ACC112 (cell line): Measurements from ENCODE around the gene SCP2.

Source experiments
- H2AFZ ChIP-seq: fragments of 200-600 bp; sonication (generic); one replicate; pipeline ENCODE4 v1.6.0; 2017; ENCODE audit warnings: antibody characterized with exemption, low read length; ENCODE audit not compliant: unreplicated experiment
- H3K27ac ChIP-seq: fragments of 200-600 bp; sonication (generic); 2 replicates; pipeline ENCODE4 v1.5.1; 2014; ENCODE audit warnings: low read depth, mild to moderate bottlenecking, antibody characterized with exemption, low read length, moderate library complexity
- H3K27me3 ChIP-seq: fragments of 200-600 bp; sonication (generic); 2 replicates; pipeline ENCODE4 v1.6.1; 2014; ENCODE audit warnings: mild to moderate bottlenecking, antibody characterized with exemption, low read length, moderate library complexity, mixed read lengths; ENCODE audit not compliant: insufficient read depth
- H3K36me3 ChIP-seq: fragments of 200-600 bp; sonication (generic); 2 replicates; pipeline ENCODE4 v1.6.1; 2016; ENCODE audit warnings: mild to moderate bottlenecking, antibody characterized with exemption, low read length, moderate library complexity, mixed read lengths; ENCODE audit not compliant: insufficient read depth
- H3K4me1 ChIP-seq: fragments of 200-600 bp; sonication (generic); one replicate; pipeline ENCODE4 v1.6.1; 2016; ENCODE audit warnings: low read length, mixed read lengths; ENCODE audit not compliant: insufficient read depth, unreplicated experiment, control insufficient read depth
- H3K4me3 ChIP-seq: fragments of 200-600 bp; sonication (generic); 2 replicates; pipeline ENCODE4 v1.5.1; 2014; ENCODE audit warnings: mild to moderate bottlenecking, low read depth, low read length
- H3K79me2 ChIP-seq: fragments of 200-600 bp; sonication (generic); one replicate; pipeline ENCODE4 v1.6.0; 2016; ENCODE audit warnings: low read length; ENCODE audit not compliant: control insufficient read depth, unreplicated experiment, insufficient read depth

SCP2 gene

DNA sequence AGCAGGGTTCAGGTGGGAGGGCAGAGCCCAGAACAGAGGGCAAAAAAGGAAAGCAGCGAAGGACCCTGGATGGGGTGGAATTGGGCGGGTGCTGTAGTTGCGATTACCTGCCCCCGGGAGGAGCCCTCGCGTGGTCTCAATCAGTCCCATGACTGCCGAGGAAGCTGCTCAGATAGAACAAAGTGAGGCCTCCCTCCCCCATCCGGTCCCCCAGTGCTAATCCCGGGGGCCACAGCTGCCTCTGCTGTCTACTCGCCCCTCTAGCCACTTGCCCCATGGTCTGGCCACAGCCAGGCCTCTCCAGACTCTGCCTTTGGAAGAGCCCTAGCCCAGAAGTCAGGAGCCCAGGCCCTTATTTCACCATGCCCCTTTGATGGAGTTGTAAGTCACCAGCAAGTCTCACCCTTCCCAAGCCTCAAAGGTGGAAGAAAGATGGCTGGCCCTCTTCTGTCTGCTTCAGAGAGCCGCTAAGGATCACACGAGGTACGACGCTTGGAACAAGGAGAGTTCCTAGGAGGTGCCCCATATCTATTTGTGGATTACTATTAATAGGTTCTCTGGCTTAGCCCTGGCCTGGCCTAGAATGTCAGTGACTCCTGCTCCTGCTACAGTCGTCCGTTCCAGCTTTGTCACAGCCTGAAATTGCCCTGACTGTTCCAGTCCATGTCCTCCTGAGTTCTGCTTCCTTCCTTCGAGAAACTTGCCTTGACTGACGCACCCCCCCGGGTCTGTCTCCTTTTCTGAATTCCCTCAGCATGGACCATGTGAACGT is 22.0 kb upstream of the SCP2 start:
- Histone ChIP-seq H3K4me1 (no peaks in the 10 kb centered on the region), H3K36me3 (no peaks in the 10 kb centered on the region), H3K27ac (no peak overlapping the region), H2AFZ (no peak overlapping the region), H3K4me3 (no peak overlapping the region), H3K79me2 (no peaks in the 10 kb centered on the region), H3K27me3 (no peaks in the 10 kb centered on the region)

GRCh38 chr1:52906135-52906603 is 20.9 kb upstream of the SCP2 start:
- H3K27ac ChIP-seq: no peak overlapping the region
- no peaks in the 10 kb centered on the region for H3K27me3 ChIP-seq
- no peak overlapping the region for H2AFZ ChIP-seq
- H3K79me2 ChIP-seq: no peaks in the 10 kb centered on the region
- no peaks in the 10 kb centered on the region for H3K36me3 ChIP-seq
- H3K4me1 ChIP-seq: no peaks in the 10 kb centered on the region
- no peak overlapping the region for H3K4me3 ChIP-seq

DNA sequence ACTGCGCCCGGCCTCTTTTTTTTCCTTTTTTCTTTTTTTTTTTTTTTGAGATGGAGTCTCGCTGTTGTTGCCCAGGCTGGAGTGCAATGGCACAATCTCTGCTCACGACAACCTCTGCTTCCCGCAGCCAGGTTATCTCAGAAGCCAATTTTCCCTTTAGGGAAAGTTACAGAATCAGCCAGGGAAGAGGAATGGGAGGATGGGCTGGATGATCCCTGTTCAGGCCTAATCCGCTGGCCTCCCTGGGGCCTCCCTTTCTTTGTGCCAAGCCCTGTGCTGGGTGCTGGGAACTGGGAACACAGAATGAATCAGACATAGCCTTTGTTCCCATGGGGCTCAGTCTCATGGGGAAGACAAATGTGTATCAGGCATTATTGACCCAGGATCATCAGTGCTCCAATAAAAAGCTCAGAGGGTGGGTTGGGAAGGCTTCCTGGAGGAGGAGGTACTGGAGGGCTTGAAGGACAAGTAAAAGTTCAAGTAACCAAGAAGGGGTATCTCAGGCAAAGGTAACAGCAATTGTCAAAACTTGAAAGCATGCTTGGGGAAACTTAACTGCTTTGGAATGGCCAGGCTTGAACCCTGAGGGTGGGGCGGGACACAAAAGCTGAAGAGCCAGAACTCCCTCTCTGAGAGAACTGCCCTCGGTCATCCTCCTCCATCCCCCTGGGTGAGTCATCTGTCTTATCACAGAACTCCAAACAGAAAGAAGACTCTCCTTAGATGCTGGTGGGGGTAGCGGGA is 19.8 kb upstream of the SCP2 start:
- H3K36me3 ChIP-seq: no peaks in the 10 kb centered on the region
- no peaks in the 10 kb centered on the region for H3K4me1 ChIP-seq
- H2AFZ ChIP-seq: no peak overlapping the region
- no peak overlapping the region for H3K4me3 ChIP-seq
- H3K27ac ChIP-seq: no peak overlapping the region
- H3K79me2 ChIP-seq: no peaks in the 10 kb centered on the region
- no peaks in the 10 kb centered on the region for H3K27me3 ChIP-seq

GRCh38 chr1:52907812-52908153 is 19.3 kb upstream of the SCP2 start:
- no peak overlapping the region for H3K27ac ChIP-seq
- H3K4me1 ChIP-seq: no peaks in the 10 kb centered on the region
- H3K79me2 ChIP-seq: no peaks in the 10 kb centered on the region
- no peaks in the 10 kb centered on the region for H3K36me3 ChIP-seq
- no peaks in the 10 kb centered on the region for H3K27me3 ChIP-seq
- H3K4me3 ChIP-seq: no peak overlapping the region
- no peak overlapping the region for H2AFZ ChIP-seq

DNA sequence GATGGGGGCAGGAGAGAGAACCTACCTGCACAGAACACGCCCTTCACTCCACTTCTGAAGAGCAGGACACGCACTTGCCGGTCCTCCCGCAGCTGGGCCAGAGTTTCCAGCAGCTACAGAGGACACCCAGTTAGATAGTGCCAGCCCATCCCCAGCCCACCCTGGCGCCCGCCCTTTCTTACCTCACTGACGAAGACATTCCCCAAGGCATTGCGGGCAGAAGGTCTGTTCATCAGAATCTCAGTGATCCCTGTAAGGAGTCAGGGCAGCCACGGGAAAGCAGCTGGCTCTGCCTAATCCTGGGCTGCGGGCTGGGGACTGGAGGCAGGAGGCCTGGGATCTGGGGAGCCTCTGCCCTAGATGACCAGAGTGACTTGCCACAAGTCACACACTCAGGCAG is 15.5 kb upstream of the SCP2 start:
- H3K27me3 ChIP-seq: no peaks in the 10 kb centered on the region
- no peak overlapping the region for H3K4me3 ChIP-seq
- H3K27ac ChIP-seq: no peak overlapping the region
- H3K4me1 ChIP-seq: no peaks in the 10 kb centered on the region
- H3K79me2 ChIP-seq: no peaks in the 10 kb centered on the region
- H2AFZ ChIP-seq: no peak overlapping the region
- H3K36me3 ChIP-seq: no peaks in the 10 kb centered on the region

DNA sequence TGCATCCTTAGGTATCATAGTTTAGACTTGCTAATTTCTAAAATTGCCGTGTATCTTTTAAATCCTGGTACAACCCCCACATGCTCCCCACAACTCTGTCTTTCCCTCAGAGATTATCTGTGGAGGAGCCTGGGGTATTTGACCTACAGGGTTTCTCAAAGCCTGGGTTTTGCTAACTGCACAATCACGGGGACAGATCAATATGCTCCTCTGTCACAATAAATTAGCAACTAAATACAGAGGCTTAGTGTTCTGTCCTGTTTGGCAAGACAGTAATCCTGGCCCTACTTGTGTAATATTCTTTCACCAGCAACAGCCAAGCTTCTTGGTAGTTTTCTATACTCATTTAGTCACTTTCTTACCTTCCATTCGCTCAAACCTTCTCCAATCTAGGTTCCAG is 14.1 kb upstream of the SCP2 start:
- Histone ChIP-seq H3K4me1 (no peaks in the 10 kb centered on the region), H3K4me3 (no peak overlapping the region), H3K36me3 (no peaks in the 10 kb centered on the region), H3K27me3 (no peaks in the 10 kb centered on the region), H2AFZ (no peak overlapping the region), H3K79me2 (no peaks in the 10 kb centered on the region), H3K27ac (no peak overlapping the region)

- H3K4me1 ChIP-seq: no peaks in the 10 kb centered on the region
- no peaks in the 10 kb centered on the region for H3K79me2 ChIP-seq
- no peak overlapping the region for H3K4me3 ChIP-seq
- no peak overlapping the region for H2AFZ ChIP-seq
- no peaks in the 10 kb centered on the region for H3K36me3 ChIP-seq
- no peaks in the 10 kb centered on the region for H3K27me3 ChIP-seq
- H3K27ac ChIP-seq: no peak overlapping the region
Observed at GRCh38 chr1:52913537-52913936, 13.5 kb upstream of the SCP2 start.

- no peaks in the 10 kb centered on the region for H3K36me3 ChIP-seq
- no peaks in the 10 kb centered on the region for H3K27me3 ChIP-seq
- H3K4me3 ChIP-seq: no peak overlapping the region
- no peaks in the 10 kb centered on the region for H3K4me1 ChIP-seq
- H3K79me2 ChIP-seq: no peaks in the 10 kb centered on the region
- no peak overlapping the region for H2AFZ ChIP-seq
- H3K27ac ChIP-seq: no peak overlapping the region
Observed at GRCh38 chr1:52914463-52914862, 12.6 kb upstream of the SCP2 start.

- H3K79me2 ChIP-seq: no peaks in the 10 kb centered on the region
- H2AFZ ChIP-seq: no peak overlapping the region
- H3K4me1 ChIP-seq: no peaks in the 10 kb centered on the region
- no peaks in the 10 kb centered on the region for H3K36me3 ChIP-seq
- no peak overlapping the region for H3K4me3 ChIP-seq
- H3K27ac ChIP-seq: no peak overlapping the region
- no peaks in the 10 kb centered on the region for H3K27me3 ChIP-seq
Observed at GRCh38 chr1:52915211-52915854, 11.7 kb upstream of the SCP2 start.

DNA sequence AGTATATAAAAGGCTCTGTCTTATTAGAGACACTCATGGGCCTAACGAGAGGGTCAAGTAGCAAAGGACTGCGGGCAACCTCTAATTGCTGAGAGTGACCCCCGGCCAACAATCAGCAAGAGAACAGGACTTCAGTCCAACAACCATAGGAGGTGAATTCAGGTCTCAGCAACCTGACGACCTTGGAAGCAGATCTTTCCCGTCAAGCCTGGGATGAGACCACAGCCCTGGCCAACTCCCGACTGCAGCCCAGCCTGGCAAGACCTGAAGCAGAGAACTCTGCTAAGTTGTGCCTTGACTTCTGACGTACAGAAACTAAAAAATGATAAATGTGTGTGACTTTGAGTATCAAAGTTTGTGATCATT is 11.2 kb upstream of the SCP2 start:
- H3K4me1 ChIP-seq: no peaks in the 10 kb centered on the region
- no peaks in the 10 kb centered on the region for H3K79me2 ChIP-seq
- H3K27ac ChIP-seq: no peak overlapping the region
- H3K27me3 ChIP-seq: no peaks in the 10 kb centered on the region
- H3K4me3 ChIP-seq: no peak overlapping the region
- H3K36me3 ChIP-seq: no peaks in the 10 kb centered on the region
- H2AFZ ChIP-seq: no peak overlapping the region
